Panc1 (cell line): ENCODE data around the gene IFT122. TPM values are rescaled to one million over a fixed set of nuclear protein-coding genes. Genes with fewer than 3 reads are reported as not detected.

Source experiments
- ATAC-seq: fragments of 200-7000 bp; cut with Tn5 transposase; 2 replicates; pipeline ENCODE4 v1.9.1; 2020; ENCODE audit warnings: mild to moderate bottlenecking, moderate library complexity
- BruUV-seq: library from RNA; stranded (reverse); fragments of 400-500 nt; replicated peaks from 2 replicates; lab custom pipeline; 2021; lab: Mats Ljungman, UMichigan
- CTCF ChIA-PET: fragments of 300-600 bp; sonication (Branson Sonifier 250); formaldehyde crosslinking; loops from one replicate; lab custom pipeline; 2022; ENCODE audit warnings: antibody characterized with exemption; lab: Charles Lee
- POLR2A ChIA-PET: fragments of 300-600 bp; sonication (Branson Sonifier 250); formaldehyde crosslinking; loops from one replicate; lab custom pipeline; 2022; ENCODE audit warnings: antibody characterized with exemption; lab: Charles Lee
- DNase-seq: peaks from one replicate; pipeline ENCODE4 v3.0.0-alpha.2; 2010; ENCODE audit warnings: low read depth, low spot score
- H3K27ac ChIP-seq: 2 replicates; pipeline ENCODE4 v1.5.1; 2011; ENCODE audit warnings: mild to moderate bottlenecking, low read length, inconsistent platforms
- H3K27me3 ChIP-seq: fragments of 200-500 bp; sonication (Bioruptor generic); 2 replicates; pipeline ENCODE4 v1.6.0; 2014; ENCODE audit warnings: low read length, inconsistent platforms; ENCODE audit not compliant: control insufficient read depth, insufficient read depth
- H3K36me3 ChIP-seq: fragments of 200-500 bp; sonication (Bioruptor generic); 2 replicates; pipeline ENCODE4 v1.5.1; 2014; ENCODE audit warnings: inconsistent platforms, mild to moderate bottlenecking, low read length, moderate library complexity; ENCODE audit not compliant: control insufficient read depth, insufficient read depth
- H3K4me1 ChIP-seq: 2 replicates; pipeline ENCODE4 v1.5.1; 2011; ENCODE audit warnings: inconsistent platforms, mild to moderate bottlenecking, low read length, moderate library complexity; ENCODE audit not compliant: control insufficient read depth, insufficient read depth
- H3K4me3 ChIP-seq, 2 experiments: 2 replicates each; pipeline ENCODE4 v1.5.1; 2011 to 2012; ENCODE audit warnings: low read depth in 2 of 2, low read length in 2 of 2, mild to moderate bottlenecking in 2 of 2, inconsistent platforms in 1 of 2, moderate library complexity in 1 of 2
- H3K9me3 ChIP-seq: fragments of 200-500 bp; sonication (Bioruptor generic); 2 replicates; pipeline ENCODE4 v1.5.1; 2014; ENCODE audit warnings: low read depth, mild to moderate bottlenecking, inconsistent platforms, low read length, moderate library complexity; ENCODE audit not compliant: control insufficient read depth, insufficient read depth
- POLR2AphosphoS5 ChIP-seq: IDR thresholded peaks from 2 replicates; pipeline ENCODE4 v1.6.1; 2012; ENCODE audit warnings: mild to moderate bottlenecking, low read depth, low read length, moderate library complexity
- SIN3A ChIP-seq: IDR thresholded peaks from 2 replicates; pipeline ENCODE4 v1.6.1; 2012; ENCODE audit warnings: low read depth, mild to moderate bottlenecking, low read length, moderate library complexity, borderline replicate concordance; ENCODE audit not compliant: insufficient read depth
- TCF7L2 ChIP-seq: IDR thresholded peaks from 2 replicates; pipeline ENCODE4 v1.6.1; 2011; ENCODE audit warnings: mild to moderate bottlenecking, low read depth, low read length, inconsistent platforms
- in situ Hi-C: cut with HindIII; loops from 2 replicates; pipeline ENCODE4 v1.10.0; 2016; ENCODE audit warnings: low sequenced_read_pairs, low pct_unique_long_range_greater_than_20kb
- intact Hi-C: fragments of 100-400 bp; cut with micrococcal nuclease; formaldehyde crosslinking; loops from one replicate; pipeline ENCODE4 v1.10.0; 2022; ENCODE audit not compliant: unreplicated experiment
- total RNA-seq: library from RNA; stranded (reverse); gene quantifications from one replicate; pipeline ENCODE4 v1.2.1, GENCODE V29; 2021; ENCODE audit not compliant: unreplicated experiment
- TF ChIP-seq, protein P1 (sequence below), 2 experiments: IDR thresholded peaks; 2 replicates each; pipeline ENCODE4 v1.6.1; 2011 to 2012; ENCODE audit warnings: low read depth in 2 of 2, control low read depth in 1 of 2, low read length in 1 of 2, mild to moderate bottlenecking in 1 of 2, moderate library complexity in 1 of 2; ENCODE audit not compliant: insufficient read depth in 1 of 2
- TF ChIP-seq, protein P2 (sequence below): fragments of 450-650 bp; IDR thresholded peaks from 2 replicates; pipeline ENCODE4 v1.5.1; 2017; ENCODE audit warnings: mild to moderate bottlenecking

The IFT122 gene
- total RNA-seq, 1 experiment from 2014 or later = 52.4 TPM

DNA sequence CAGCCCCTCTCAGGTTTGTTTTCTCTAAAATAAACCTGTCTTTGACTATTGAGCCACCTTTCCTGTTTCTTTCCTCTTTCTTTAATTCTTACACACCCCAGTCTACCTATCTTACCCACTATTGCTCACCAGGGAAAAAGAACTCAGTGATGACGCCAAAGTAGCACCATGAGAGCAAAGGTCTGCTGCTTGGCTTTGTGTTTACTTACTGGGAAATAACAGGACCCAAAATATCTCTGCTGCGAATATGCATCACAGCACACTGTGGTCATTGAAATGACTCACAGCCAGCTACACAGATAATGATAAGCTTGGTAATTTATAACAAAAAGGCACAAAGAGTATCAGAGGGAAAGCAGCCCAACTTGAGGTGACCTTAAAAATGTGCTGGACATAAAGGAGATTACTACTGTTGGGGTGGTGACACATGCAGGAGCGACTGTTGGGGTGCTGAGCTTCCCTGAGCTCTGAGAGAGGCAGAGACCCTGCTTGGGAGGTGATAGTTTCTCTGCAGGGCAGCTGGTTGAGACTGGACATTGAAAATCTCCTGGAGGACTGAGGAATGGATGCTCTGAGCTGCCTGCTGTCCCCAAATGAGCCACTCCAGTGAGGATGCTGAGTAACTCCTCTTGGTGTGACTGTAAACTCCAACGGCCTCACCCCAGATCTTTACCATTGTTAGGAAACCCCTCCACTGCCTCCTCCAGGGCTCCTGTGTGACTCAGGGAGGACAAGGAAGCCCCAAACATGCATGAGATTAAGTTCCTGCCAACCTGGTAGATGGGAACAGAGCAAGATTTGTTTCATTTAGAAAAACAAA, 26.1 kb upstream of the IFT122 start:
- ATAC-seq (peak; percentile 51; the same call in 1 of the 2 replicates), DNase-seq (no peak)
- no peak overlapping the region for H3K4me3 ChIP-seq
- in situ Hi-C loops (no loop called here), intact Hi-C loops (no loop called here)
- no peaks in the 10 kb centered on the region for H3K4me1 ChIP-seq
- no peak overlapping the region for H3K27ac ChIP-seq
- no peaks in the 10 kb centered on the region for H3K9me3 ChIP-seq
- no peaks in the 10 kb centered on the region for H3K27me3 ChIP-seq
- no TSS peak for BruUV-seq
- TF ChIP-seq, protein P1, sequence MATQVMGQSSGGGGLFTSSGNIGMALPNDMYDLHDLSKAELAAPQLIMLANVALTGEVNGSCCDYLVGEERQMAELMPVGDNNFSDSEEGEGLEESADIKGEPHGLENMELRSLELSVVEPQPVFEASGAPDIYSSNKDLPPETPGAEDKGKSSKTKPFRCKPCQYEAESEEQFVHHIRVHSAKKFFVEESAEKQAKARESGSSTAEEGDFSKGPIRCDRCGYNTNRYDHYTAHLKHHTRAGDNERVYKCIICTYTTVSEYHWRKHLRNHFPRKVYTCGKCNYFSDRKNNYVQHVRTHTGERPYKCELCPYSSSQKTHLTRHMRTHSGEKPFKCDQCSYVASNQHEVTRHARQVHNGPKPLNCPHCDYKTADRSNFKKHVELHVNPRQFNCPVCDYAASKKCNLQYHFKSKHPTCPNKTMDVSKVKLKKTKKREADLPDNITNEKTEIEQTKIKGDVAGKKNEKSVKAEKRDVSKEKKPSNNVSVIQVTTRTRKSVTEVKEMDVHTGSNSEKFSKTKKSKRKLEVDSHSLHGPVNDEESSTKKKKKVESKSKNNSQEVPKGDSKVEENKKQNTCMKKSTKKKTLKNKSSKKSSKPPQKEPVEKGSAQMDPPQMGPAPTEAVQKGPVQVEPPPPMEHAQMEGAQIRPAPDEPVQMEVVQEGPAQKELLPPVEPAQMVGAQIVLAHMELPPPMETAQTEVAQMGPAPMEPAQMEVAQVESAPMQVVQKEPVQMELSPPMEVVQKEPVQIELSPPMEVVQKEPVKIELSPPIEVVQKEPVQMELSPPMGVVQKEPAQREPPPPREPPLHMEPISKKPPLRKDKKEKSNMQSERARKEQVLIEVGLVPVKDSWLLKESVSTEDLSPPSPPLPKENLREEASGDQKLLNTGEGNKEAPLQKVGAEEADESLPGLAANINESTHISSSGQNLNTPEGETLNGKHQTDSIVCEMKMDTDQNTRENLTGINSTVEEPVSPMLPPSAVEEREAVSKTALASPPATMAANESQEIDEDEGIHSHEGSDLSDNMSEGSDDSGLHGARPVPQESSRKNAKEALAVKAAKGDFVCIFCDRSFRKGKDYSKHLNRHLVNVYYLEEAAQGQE (IDR thresholded peaks at IDR 0.05; ENCODE audit: insufficient read depth in 1 of 2, low read depth in 2 of 2, low read length in 1 of 2) = no peak
- TF ChIP-seq POLR2AphosphoS5 (no peak), SIN3A (no peak), TCF7L2 (no peak)
- TF ChIP-seq, protein P2, sequence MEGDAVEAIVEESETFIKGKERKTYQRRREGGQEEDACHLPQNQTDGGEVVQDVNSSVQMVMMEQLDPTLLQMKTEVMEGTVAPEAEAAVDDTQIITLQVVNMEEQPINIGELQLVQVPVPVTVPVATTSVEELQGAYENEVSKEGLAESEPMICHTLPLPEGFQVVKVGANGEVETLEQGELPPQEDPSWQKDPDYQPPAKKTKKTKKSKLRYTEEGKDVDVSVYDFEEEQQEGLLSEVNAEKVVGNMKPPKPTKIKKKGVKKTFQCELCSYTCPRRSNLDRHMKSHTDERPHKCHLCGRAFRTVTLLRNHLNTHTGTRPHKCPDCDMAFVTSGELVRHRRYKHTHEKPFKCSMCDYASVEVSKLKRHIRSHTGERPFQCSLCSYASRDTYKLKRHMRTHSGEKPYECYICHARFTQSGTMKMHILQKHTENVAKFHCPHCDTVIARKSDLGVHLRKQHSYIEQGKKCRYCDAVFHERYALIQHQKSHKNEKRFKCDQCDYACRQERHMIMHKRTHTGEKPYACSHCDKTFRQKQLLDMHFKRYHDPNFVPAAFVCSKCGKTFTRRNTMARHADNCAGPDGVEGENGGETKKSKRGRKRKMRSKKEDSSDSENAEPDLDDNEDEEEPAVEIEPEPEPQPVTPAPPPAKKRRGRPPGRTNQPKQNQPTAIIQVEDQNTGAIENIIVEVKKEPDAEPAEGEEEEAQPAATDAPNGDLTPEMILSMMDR = no peak
- CTCF ChIA-PET = no interaction called here
- POLR2A ChIA-PET = interaction anchor here (0.5 to 1.0 kb wide), 2 partner anchors 14 to 15 kb away, joined by 3 to 5 read pairs; no protein-coding TSS in a partner anchor
- no peaks in the 10 kb centered on the region for H3K36me3 ChIP-seq

DNA sequence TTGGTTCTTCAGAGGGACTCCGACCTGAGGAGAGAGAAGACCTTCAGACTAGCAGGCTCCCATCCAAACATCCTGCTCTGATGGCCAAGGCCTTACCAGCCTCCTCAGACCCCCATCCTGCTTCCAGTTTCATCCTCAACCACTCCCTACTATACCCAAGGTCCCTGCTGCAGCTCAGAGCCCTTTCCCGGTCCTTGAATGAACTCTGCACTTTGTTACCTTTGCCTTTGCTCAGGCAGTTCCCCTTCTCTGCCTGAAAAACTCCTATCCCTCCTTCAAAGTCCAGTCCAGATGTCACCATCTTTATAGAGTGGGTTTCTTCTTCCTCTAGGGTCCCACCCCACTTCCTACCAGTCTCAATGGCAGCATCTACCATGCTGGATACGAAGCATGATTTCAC, 24.6 kb upstream of the IFT122 start:
- CTCF ChIA-PET = no interaction called here
- Histone ChIP-seq H3K36me3 (no peaks in the 10 kb centered on the region), H3K27me3 (no peaks in the 10 kb centered on the region), H3K4me1 (no peaks in the 10 kb centered on the region), H3K9me3 (no peaks in the 10 kb centered on the region), H3K4me3 (no peak overlapping the region), H3K27ac (no peak overlapping the region)
- DNase-seq (no peak), ATAC-seq (no peak)
- TF ChIP-seq, protein P1 (IDR thresholded peaks at IDR 0.05; ENCODE audit: insufficient read depth in 1 of 2, low read depth in 2 of 2, low read length in 1 of 2) = no peak
- no peak for TF ChIP-seq TCF7L2
- TF ChIP-seq SIN3A = no peak
- TF ChIP-seq, protein P2 = no peak
- TF ChIP-seq POLR2AphosphoS5 = no peak
- POLR2A ChIA-PET = no interaction called here
- intact Hi-C loops = no loop called here
- in situ Hi-C loops = no loop called here
- BruUV-seq = no TSS peak
